WTC11 (cell line): ENCODE results near the gene TTC28. TPM values are rescaled to one million over a fixed set of nuclear protein-coding genes. Genes with fewer than 3 reads are reported as not detected.

Experiments
- ATAC-seq: fragments of 200-7000 bp; cut with Tn5 transposase; 2 replicates; pipeline ENCODE4 v1.10.0; 2021; ENCODE audit warnings: mild to moderate bottlenecking, moderate library complexity
- CTCF ChIA-PET: fragments of 300-600 bp; sonication (Branson Sonifier 250); formaldehyde crosslinking; loops from one replicate; lab custom pipeline; 2021; ENCODE audit warnings: antibody characterized with exemption; lab: Charles Lee
- POLR2A ChIA-PET: fragments of 350-600 bp; sonication (Branson Sonifier 250); formaldehyde crosslinking; loops from one replicate; lab custom pipeline; 2021; ENCODE audit warnings: antibody characterized with exemption; lab: Charles Lee
- DNase-seq: peaks from one replicate; pipeline ENCODE4 v3.0.0; 2021; ENCODE audit warnings: low spot score
- H3K27ac Mint-ChIP-seq: 2 replicates; pipeline ENCODE4 v1.8.0; 2021; ENCODE audit warnings: mixed read lengths
- H3K27me3 Mint-ChIP-seq: 2 replicates; pipeline ENCODE4 v1.8.0; 2021; ENCODE audit warnings: low read depth, mild to moderate bottlenecking, moderate library complexity, mixed read lengths
- H3K36me3 Mint-ChIP-seq: 2 replicates; pipeline ENCODE4 v1.8.0; 2021; ENCODE audit warnings: mixed read lengths
- H3K4me1 Mint-ChIP-seq: 2 replicates; pipeline ENCODE4 v1.8.0; 2022; ENCODE audit warnings: mixed read lengths
- H3K4me3 Mint-ChIP-seq: 2 replicates; pipeline ENCODE4 v1.8.0; 2021; ENCODE audit warnings: mild to moderate bottlenecking, moderate library complexity, mixed read lengths
- H3K9me3 Mint-ChIP-seq: 2 replicates; pipeline ENCODE4 v1.8.0; 2021; ENCODE audit warnings: mixed read lengths
- ATF1 ChIP-seq: sonication (generic); formaldehyde crosslinking; IDR thresholded peaks from 2 replicates; pipeline ENCODE4 v1.8.1; 2023; ENCODE audit warnings: mild to moderate bottlenecking, moderate library complexity, missing genetic modification reagents
- CBFB ChIP-seq: sonication (generic); formaldehyde crosslinking; IDR thresholded peaks from 2 replicates; pipeline ENCODE4 v1.8.1; 2022; ENCODE audit warnings: mild to moderate bottlenecking, low read depth, missing genetic modification reagents
- CREB1 ChIP-seq: sonication (generic); formaldehyde crosslinking; IDR thresholded peaks from 2 replicates; pipeline ENCODE4 v1.8.0; 2023; ENCODE audit warnings: mild to moderate bottlenecking, missing genetic modification reagents
- ETV6 ChIP-seq: sonication (generic); formaldehyde crosslinking; IDR thresholded peaks from 2 replicates; pipeline ENCODE4 v1.8.1; 2022; ENCODE audit warnings: mild to moderate bottlenecking, missing genetic modification reagents
- FOXP1 ChIP-seq: sonication (generic); formaldehyde crosslinking; IDR thresholded peaks from 2 replicates; pipeline ENCODE4 v1.8.0; 2022; ENCODE audit warnings: missing genetic modification reagents, mild to moderate bottlenecking, moderate library complexity, borderline replicate concordance
- GRHL2 ChIP-seq: fragments of 250-450 bp; sonication (Bioruptor Pico); IDR thresholded peaks from 2 replicates; pipeline ENCODE4 v1.8.0; 2022; ENCODE audit warnings: mild to moderate bottlenecking, moderate library complexity; ENCODE audit not compliant: insufficient replicate concordance, severe bottlenecking
- IRF2 ChIP-seq: sonication (generic); formaldehyde crosslinking; IDR thresholded peaks from 2 replicates; pipeline ENCODE4 v1.8.0; 2022; ENCODE audit warnings: low read depth, missing genetic modification reagents, borderline replicate concordance
- JAZF1 ChIP-seq: fragments of 250-450 bp; sonication (Bioruptor Pico); IDR thresholded peaks from 2 replicates; pipeline ENCODE4 v1.9.0; 2021; ENCODE audit warnings: moderate library complexity, mild to moderate bottlenecking, inconsistent platforms
- MXD4 ChIP-seq: fragments of 250-450 bp; sonication (Bioruptor Pico); IDR thresholded peaks from 2 replicates; pipeline ENCODE4 v1.8.0; 2021; ENCODE audit warnings: mild to moderate bottlenecking, moderate library complexity, borderline replicate concordance
- NR1H2 ChIP-seq: sonication (generic); formaldehyde crosslinking; IDR thresholded peaks from 2 replicates; pipeline ENCODE4 v1.9.0; 2021; ENCODE audit warnings: mild to moderate bottlenecking, moderate library complexity, missing genetic modification reagents
- PRRX2 ChIP-seq: fragments of 250-450 bp; sonication (Bioruptor Pico); IDR thresholded peaks from 2 replicates; pipeline ENCODE4 v1.8.0; 2021; ENCODE audit warnings: mild to moderate bottlenecking
- RELA ChIP-seq: sonication (generic); formaldehyde crosslinking; IDR thresholded peaks from 2 replicates; pipeline ENCODE4 v1.8.1; 2022; ENCODE audit warnings: missing genetic modification reagents, mild to moderate bottlenecking, borderline replicate concordance
- SOX15 ChIP-seq: fragments of 250-450 bp; sonication (Bioruptor Pico); IDR thresholded peaks from 2 replicates; pipeline ENCODE4 v1.9.0; 2021; ENCODE audit warnings: mild to moderate bottlenecking
- SP1 ChIP-seq: sonication (generic); formaldehyde crosslinking; conservative IDR thresholded peaks from 2 replicates; pipeline ENCODE4 v1.8.1; 2022; ENCODE audit warnings: missing genetic modification reagents
- TCF7 ChIP-seq: sonication (generic); formaldehyde crosslinking; IDR thresholded peaks from 2 replicates; pipeline ENCODE4 v1.8.0; 2022; ENCODE audit warnings: mild to moderate bottlenecking, low read depth, missing genetic modification reagents, moderate library complexity
- TEAD1 ChIP-seq: sonication (generic); formaldehyde crosslinking; IDR thresholded peaks from 2 replicates; pipeline ENCODE4 v1.8.0; 2022; ENCODE audit warnings: mild to moderate bottlenecking, missing genetic modification reagents
- ZNF396 ChIP-seq: fragments of 250-450 bp; sonication (Bioruptor Pico); IDR thresholded peaks from 2 replicates; pipeline ENCODE4 v1.8.0; 2021; ENCODE audit warnings: mild to moderate bottlenecking, moderate library complexity, borderline replicate concordance
- ZNF423 ChIP-seq: fragments of 250-450 bp; sonication (Bioruptor Pico); IDR thresholded peaks from 2 replicates; pipeline ENCODE4 v2.1.2; 2022; ENCODE audit warnings: mild to moderate bottlenecking, moderate library complexity
- total RNA-seq: library from RNA; stranded (reverse); gene quantifications from 3 replicates; pipeline ENCODE4 v1.2.3, GENCODE V29; 2021
- TF ChIP-seq, protein P1 (sequence below): sonication (generic); formaldehyde crosslinking; IDR thresholded peaks from 2 replicates; pipeline ENCODE4 v1.8.1; 2022; ENCODE audit warnings: low read depth, missing genetic modification reagents, borderline replicate concordance
- TF ChIP-seq, protein P2 (sequence below): sonication (generic); formaldehyde crosslinking; IDR thresholded peaks from 2 replicates; pipeline ENCODE4 v1.8.1; 2023; ENCODE audit warnings: mild to moderate bottlenecking, missing genetic modification reagents
- TF ChIP-seq, protein P3 (sequence below): sonication (generic); formaldehyde crosslinking; IDR thresholded peaks from 2 replicates; pipeline ENCODE4 v1.8.1; 2023; ENCODE audit warnings: mild to moderate bottlenecking, missing genetic modification reagents, borderline replicate concordance
- TF ChIP-seq, protein P4 (sequence below): sonication (generic); formaldehyde crosslinking; IDR thresholded peaks from 2 replicates; pipeline ENCODE4 v1.8.1; 2023; ENCODE audit warnings: mild to moderate bottlenecking, moderate library complexity, missing genetic modification reagents
- TF ChIP-seq, protein P5 (sequence below): fragments of 250-450 bp; sonication (Bioruptor Pico); conservative IDR thresholded peaks from 2 replicates; pipeline ENCODE4 v1.9.0; 2021; ENCODE audit warnings: mild to moderate bottlenecking

The TTC28 gene
- total RNA-seq, 1 experiment from 2014 or later = 13.0 TPM

DNA sequence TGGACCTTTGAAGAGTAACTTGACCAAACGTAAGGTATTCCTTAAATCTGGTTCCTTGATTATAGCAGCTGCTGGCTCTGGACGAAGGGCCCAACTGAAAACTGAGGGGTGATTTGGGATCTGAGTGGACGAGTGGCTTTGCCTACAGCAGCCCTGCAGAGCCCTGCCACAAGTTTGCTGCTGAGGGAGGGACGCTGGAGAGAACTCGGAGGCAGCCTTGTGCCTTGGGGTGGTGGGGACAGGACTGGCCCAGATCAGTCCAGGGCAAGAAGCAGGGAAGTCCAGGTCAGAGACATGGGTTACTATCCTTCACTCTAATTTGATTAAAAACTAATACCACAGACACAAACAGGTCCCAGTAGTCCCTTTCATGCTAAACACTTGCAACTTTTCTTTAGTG is 671.0 kb downstream of the TTC28 start:
- CTCF ChIA-PET = interaction anchor here (0.6 to 2.6 kb wide), 17 partner anchors 9 to 128 kb away, joined by 3 to 18 read pairs (median 4); partner anchors contain the start of gene PITPNB
- Mint-ChIP-seq H3K4me3 (no peak overlapping the region), H3K27me3 (no peaks in the 10 kb centered on the region), H3K36me3 (no peaks in the 10 kb centered on the region), H3K4me1 (no peaks in the 10 kb centered on the region), H3K9me3 (no peaks in the 10 kb centered on the region), H3K27ac (no peak overlapping the region)
- TF ChIP-seq RELA (CRISPR knock-in tag) (no peak), ETV6 (no peak), FOXP1 (no peak)
- TF ChIP-seq, protein P1, sequence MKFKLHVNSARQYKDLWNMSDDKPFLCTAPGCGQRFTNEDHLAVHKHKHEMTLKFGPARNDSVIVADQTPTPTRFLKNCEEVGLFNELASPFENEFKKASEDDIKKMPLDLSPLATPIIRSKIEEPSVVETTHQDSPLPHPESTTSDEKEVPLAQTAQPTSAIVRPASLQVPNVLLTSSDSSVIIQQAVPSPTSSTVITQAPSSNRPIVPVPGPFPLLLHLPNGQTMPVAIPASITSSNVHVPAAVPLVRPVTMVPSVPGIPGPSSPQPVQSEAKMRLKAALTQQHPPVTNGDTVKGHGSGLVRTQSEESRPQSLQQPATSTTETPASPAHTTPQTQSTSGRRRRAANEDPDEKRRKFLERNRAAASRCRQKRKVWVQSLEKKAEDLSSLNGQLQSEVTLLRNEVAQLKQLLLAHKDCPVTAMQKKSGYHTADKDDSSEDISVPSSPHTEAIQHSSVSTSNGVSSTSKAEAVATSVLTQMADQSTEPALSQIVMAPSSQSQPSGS (CRISPR knock-in tag) = no peak
- DNase-seq (no peak), ATAC-seq (no peak)
- POLR2A ChIA-PET = no interaction called here

DNA sequence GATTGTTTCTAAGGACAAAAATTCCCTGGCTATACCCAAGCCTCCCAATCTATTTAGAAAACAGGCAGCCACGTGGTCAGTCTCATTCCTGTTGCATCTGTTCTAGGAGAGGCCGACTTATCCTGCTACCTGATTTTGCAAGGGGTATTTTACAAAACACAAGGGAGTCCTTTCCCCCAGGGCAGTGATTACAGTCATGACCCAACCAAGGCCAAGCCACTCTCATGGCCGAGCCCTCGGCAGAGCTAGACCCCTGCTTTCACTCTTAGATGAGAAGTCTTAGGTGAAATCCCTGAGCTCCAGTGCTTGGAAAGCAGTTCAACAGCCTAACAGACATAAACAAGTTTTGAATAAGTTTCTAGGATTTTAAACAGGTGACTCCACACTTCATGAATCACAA is 671.6 kb downstream of the TTC28 start:
- no peaks in the 10 kb centered on the region for H3K9me3 Mint-ChIP-seq
- CTCF ChIA-PET = interaction anchor here (1.0 to 2.1 kb wide), 3 partner anchors 17 to 128 kb away, joined by 3 to 18 read pairs (median 3); no protein-coding TSS in a partner anchor
- no peaks in the 10 kb centered on the region for H3K36me3 Mint-ChIP-seq
- POLR2A ChIA-PET = no interaction called here
- TF ChIP-seq ATF1 (no peak), SP1 (no peak), CREB1 (CRISPR knock-in tag) (no peak)
- no peak overlapping the region for H3K4me3 Mint-ChIP-seq
- H3K27ac Mint-ChIP-seq = no peak overlapping the region
- DNase-seq (no peak), ATAC-seq (no peak)
- H3K4me1 Mint-ChIP-seq = no peaks in the 10 kb centered on the region
- no peaks in the 10 kb centered on the region for H3K27me3 Mint-ChIP-seq

DNA sequence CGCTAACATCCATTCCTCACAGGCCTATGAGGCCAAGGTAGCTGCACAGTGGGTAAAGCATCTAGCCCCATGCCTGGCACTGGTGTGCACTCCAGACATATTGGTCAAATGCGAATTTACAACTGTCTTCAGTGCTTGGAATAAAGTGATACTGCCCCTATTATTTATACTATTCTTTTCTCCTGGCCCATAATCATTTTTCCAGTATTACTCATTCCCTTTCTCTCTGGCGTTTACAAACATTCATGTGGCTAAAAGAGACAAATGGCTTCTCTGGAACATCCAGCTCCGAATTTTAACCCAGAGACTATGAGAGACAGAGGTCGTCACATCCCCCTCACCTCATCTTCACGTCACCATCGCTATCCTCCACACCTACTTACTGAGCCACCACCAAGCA is 673.4 kb downstream of the TTC28 start:
- TF ChIP-seq MXD4 (CRISPR knock-in tag) = no peak
- no peak for TF ChIP-seq JAZF1
- TF ChIP-seq, protein P2, sequence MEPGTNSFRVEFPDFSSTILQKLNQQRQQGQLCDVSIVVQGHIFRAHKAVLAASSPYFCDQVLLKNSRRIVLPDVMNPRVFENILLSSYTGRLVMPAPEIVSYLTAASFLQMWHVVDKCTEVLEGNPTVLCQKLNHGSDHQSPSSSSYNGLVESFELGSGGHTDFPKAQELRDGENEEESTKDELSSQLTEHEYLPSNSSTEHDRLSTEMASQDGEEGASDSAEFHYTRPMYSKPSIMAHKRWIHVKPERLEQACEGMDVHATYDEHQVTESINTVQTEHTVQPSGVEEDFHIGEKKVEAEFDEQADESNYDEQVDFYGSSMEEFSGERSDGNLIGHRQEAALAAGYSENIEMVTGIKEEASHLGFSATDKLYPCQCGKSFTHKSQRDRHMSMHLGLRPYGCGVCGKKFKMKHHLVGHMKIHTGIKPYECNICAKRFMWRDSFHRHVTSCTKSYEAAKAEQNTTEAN (CRISPR knock-in tag) = no peak
- no peak for TF ChIP-seq ZNF423
- no peak for TF ChIP-seq SOX15 (CRISPR knock-in tag)
- no peak for TF ChIP-seq GRHL2 (CRISPR knock-in tag)
- no peak for TF ChIP-seq TCF7
- TF ChIP-seq, protein P3, sequence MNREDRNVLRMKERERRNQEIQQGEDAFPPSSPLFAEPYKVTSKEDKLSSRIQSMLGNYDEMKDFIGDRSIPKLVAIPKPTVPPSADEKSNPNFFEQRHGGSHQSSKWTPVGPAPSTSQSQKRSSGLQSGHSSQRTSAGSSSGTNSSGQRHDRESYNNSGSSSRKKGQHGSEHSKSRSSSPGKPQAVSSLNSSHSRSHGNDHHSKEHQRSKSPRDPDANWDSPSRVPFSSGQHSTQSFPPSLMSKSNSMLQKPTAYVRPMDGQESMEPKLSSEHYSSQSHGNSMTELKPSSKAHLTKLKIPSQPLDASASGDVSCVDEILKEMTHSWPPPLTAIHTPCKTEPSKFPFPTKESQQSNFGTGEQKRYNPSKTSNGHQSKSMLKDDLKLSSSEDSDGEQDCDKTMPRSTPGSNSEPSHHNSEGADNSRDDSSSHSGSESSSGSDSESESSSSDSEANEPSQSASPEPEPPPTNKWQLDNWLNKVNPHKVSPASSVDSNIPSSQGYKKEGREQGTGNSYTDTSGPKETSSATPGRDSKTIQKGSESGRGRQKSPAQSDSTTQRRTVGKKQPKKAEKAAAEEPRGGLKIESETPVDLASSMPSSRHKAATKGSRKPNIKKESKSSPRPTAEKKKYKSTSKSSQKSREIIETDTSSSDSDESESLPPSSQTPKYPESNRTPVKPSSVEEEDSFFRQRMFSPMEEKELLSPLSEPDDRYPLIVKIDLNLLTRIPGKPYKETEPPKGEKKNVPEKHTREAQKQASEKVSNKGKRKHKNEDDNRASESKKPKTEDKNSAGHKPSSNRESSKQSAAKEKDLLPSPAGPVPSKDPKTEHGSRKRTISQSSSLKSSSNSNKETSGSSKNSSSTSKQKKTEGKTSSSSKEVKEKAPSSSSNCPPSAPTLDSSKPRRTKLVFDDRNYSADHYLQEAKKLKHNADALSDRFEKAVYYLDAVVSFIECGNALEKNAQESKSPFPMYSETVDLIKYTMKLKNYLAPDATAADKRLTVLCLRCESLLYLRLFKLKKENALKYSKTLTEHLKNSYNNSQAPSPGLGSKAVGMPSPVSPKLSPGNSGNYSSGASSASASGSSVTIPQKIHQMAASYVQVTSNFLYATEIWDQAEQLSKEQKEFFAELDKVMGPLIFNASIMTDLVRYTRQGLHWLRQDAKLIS (CRISPR knock-in tag) = no peak
- TF ChIP-seq PRRX2 (CRISPR knock-in tag) = no peak
- TF ChIP-seq IRF2 (CRISPR knock-in tag) = no peak
- TF ChIP-seq, protein P4, sequence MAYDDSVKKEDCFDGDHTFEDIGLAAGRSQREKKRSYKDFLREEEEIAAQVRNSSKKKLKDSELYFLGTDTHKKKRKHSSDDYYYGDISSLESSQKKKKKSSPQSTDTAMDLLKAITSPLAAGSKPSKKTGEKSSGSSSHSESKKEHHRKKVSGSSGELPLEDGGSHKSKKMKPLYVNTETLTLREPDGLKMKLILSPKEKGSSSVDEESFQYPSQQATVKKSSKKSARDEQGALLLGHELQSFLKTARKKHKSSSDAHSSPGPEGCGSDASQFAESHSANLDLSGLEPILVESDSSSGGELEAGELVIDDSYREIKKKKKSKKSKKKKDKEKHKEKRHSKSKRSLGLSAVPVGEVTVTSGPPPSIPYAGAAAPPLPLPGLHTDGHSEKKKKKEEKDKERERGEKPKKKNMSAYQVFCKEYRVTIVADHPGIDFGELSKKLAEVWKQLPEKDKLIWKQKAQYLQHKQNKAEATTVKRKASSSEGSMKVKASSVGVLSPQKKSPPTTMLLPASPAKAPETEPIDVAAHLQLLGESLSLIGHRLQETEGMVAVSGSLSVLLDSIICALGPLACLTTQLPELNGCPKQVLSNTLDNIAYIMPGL (CRISPR knock-in tag) = no peak
- TF ChIP-seq CBFB (CRISPR knock-in tag) = no peak
- TF ChIP-seq TEAD1 (CRISPR knock-in tag) = no peak
- TF ChIP-seq, protein P5, sequence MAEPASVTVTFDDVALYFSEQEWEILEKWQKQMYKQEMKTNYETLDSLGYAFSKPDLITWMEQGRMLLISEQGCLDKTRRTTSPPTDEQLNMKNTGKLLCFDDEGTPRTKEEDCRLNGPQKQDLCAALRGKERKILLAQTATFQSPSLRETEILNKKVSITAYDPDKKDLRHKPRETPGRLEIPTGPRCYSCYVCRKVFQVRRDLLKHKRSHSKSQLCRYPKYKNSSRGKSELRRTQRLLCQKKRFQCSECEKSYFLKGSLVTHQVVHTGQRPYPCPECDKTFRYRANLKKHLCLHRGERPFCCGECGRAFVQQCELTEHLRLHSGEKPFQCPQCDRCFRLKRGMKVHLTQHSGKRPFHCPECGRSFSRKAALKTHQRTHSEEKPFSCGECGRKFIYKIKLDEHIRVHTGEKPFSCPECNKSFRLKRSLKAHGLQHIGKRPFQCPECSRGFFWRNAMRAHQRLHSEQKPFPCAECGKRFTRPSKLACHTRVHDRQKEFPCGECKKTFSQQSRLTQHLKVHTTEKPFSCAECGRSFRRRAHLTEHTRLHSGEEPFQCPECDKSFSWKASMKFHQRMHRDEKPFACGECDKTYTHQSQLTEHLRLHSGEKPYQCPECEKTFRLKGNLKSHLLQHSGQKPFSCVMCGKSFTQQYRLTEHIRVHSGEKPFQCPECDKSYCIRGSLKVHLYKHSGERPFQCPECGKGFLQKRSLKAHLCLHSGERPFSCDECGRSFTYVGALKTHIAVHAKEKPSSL (CRISPR knock-in tag) = no peak
- no peak for TF ChIP-seq NR1H2 (CRISPR knock-in tag)
- no peak for TF ChIP-seq ZNF396
- Mint-ChIP-seq H3K4me3 (no peak overlapping the region), H3K36me3 (no peaks in the 10 kb centered on the region), H3K27ac (no peak overlapping the region), H3K27me3 (no peaks in the 10 kb centered on the region), H3K9me3 (no peaks in the 10 kb centered on the region), H3K4me1 (no peaks in the 10 kb centered on the region)
- ChIA-PET CTCF (interaction anchor here (1.3 to 1.8 kb wide), 2 partner anchors 119 to 127 kb away, joined by 4 to 8 read pairs; no protein-coding TSS in a partner anchor), POLR2A (no interaction called here)
- DNase-seq (no peak), ATAC-seq (no peak)
